ENCODE results near the gene SEPTIN1.
"Not testable (repeated sequence)": the region's sequence is repeated elsewhere in the genome, so short reads cannot be mapped to it uniquely, and the experiment has no call there.

SEPTIN1 gene

DNA sequence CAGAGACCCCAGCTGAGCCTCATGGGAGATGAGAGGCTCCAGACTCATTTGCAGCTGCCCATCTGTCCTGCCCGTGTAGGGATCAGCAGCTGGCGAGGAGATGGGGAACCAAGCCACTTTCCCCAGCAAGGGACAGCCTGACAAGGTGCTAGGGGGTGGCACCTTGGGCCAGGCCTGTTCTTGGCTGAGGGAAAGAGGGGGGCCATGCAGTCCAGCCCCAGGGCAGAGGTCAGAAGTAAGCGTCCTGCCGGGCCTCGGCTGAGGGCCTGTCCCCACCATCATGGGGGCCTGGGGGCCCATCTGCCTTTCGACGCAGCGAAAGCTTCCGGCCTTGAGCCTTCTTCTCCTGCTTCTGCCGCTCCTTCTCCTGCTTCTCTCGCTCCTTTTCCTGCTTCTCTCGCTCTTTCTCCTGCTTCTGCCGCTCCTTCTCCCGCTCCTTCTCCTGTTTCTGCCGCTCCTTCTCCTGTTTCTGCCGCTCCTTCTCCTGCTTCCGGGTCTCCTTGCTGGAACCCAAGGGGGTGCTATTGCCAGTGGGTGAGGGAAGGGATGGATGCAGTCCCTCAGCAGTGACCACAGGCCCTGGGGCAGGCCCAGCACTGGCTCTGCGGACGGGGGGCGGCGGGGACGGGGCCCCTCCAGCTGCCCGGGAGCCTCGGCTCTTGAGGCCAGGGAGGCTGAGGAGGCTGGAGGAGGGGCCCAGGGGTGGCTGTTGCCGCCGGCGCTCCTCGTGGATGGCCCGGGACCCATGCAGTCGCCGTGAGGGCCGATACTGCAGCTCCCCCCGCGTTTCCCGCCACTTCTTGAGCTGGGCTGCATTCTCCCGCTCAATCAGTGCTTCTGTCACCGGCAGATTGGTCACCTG is 24.4 kb downstream of the SEPTIN1 start:
- no peak for DNase-seq (ENCODE audit: low spot score)

- DNase-seq (ENCODE audit: low spot score), result no peak
These were observed 25.2 kb downstream of the SEPTIN1 start for GRCh38 chr16:30357085-30357714.

- DNase-seq (ENCODE audit: low spot score), result no peak
These were observed 25.8 kb downstream of the SEPTIN1 start for GRCh38 chr16:30356401-30357084.

- no peak for DNase-seq (ENCODE audit: low spot score)
These were observed 26.4 kb downstream of the SEPTIN1 start for GRCh38 chr16:30355954-30356308.

DNA sequence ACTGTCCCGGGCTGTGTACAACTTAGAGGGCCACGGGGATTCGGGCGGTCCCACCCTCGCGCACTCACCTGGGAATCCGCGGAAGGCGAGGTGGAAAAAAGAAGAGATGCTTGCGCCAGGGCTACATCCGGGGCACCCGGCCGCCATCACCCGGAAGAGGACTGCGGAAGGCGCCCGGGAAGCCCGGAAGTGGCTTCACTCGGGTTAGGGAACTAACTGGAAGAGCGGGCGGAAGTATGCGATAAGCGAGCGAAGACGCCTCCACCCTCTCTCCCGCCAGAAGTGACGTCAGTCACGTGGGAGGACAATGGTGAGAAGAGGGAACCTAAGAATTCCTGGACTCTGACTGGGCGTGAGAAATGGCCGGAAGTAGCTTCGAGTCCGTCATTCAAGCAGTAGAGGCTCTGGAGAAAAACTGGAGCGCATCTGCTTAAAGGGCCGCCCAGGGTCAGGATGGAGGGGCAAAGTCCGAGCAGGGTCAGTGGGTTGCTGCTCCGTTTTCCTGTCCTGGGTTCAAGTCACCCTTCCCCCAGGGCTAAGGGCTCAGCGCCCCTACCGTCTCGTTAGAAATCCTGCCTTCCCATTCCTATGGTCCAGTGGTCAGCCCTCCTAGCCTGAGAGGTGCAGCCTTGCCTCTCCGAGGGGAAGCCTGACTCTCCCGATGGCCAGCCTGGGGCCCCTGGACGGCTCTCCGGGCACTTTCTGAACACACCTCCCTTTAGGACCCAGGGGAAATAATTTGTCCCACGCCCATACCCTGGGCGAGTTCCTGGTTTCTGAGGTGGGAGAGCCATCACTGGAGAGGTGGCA is 27.0 kb downstream of the SEPTIN1 start, which contains the start of gene CD2BP2:
Gene CD2BP2, minus strand, starts transcription at position 165 of the 810 bp plus-strand sequence. CDS start 627 bp downstream, outside the sequence.
- peak; percentile 93 for DNase-seq (ENCODE audit: low spot score)

DNA sequence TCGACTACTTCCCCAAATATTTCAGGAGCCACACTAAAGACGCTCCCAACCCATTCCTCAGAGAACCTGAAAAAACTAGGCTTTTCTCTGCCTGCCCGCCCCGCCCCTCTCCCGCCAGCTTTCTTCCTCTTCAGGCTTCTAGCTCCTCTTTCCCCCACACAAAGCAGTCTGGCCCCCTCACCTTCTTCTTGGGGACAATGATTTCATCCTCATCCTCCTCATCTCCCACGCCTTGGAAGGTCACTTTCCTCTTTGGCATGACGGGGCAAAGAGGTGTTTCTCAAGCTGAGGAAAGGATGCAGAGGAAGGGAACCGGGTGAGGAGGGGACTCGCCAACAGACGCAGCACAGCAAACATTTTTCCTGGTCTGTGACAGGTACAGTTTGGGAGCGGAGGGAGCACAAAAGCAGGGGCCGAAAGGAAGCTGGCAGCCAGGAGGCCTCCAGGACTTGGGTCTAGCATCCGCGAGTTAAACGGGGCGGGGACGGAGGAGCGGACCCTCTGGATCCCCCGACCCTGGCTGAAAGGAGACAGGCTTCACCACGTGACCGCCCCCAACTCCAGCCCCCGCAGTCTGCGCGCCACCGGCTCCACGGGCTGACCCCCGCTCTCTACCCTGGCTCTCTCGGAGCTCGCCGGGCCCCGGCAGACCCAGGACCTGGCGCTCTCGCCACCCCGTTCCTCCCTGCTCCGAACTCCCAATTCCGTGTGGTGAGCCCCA is 27.8 kb downstream of the SEPTIN1 start:
- DNase-seq (ENCODE audit: low spot score), result peak; percentile 62

- DNase-seq (ENCODE audit: low spot score), result no peak
These were observed 28.8 kb downstream of the SEPTIN1 start for GRCh38 chr16:30353438-30354129.

GRCh38 chr16:30352488-30353401 is 29.6 kb downstream of the SEPTIN1 start:
- no peak for DNase-seq (ENCODE audit: low spot score)

DNA sequence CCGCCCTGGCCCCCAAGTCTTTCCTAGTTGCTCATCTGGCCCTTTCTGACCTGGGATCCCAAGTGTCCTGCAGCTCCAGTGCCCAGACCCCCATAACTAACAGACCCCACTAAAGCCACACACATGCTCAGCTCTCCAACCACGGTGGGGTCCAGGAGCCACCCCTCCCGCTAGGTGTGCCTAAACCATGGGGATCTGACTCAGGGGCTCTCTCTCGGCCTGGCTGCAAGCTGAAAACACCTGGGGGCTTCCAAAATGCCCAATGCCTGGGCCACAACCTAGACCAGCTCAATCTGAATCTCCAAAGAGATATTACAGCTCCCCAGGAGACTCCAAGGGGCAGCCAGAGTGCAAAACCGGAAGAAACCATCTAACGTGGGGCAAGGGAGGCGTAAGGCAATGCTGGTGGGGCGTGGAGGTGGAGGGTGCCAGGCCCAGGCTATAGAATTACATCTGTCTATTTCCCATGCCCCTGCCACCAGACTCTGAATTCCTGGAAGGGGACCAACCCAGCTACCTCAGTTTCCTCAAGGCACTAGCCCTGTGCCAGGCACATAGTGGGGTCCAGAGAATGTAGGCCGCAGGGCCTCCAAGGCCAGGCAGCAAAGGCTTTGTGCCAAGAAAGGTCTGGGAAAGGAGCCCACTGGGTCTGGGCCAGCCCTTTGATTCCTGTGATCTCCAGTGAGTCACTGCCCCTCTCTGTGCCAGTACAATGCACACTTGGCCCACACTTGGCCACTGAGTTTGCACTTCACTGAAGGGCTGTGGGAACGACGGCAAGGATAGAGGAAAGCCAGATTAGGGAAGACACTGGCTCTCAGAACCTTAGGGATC is 30.6 kb downstream of the SEPTIN1 start:
- DNase-seq (ENCODE audit: low spot score), result no peak

- no peak for DNase-seq (ENCODE audit: low spot score)
These were observed 31.3 kb downstream of the SEPTIN1 start for GRCh38 chr16:30351001-30351441.

- DNase-seq (ENCODE audit: low spot score), result no peak
These were observed 32.1 kb downstream of the SEPTIN1 start for GRCh38 chr16:30350134-30350871.

- no peak for DNase-seq (ENCODE audit: low spot score)
These were observed 32.7 kb downstream of the SEPTIN1 start for GRCh38 chr16:30349675-30350074.

GRCh38 chr16:30348929-30349328 is 33.4 kb downstream of the SEPTIN1 start:
- no peak for DNase-seq (ENCODE audit: low spot score)

DNA sequence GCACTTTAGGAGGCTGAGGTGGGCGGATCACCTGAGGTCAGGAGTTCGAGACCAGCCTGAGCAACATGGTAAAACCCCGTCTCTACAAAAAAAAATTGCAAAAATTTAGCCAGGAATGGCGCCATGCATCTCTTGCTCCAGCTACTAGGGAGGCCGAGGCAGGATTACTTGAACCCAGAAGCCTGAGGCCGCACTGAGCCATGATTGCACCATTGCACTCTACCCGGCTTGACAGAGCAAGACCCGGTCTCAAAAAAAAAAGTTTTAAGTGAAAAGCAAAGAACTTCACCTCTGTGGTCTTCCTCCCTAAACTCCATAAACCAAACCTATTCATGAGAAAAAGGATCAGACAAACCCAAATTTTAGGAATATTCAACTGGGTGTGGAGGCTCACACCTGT is 34.2 kb downstream of the SEPTIN1 start:
- DNase-seq (ENCODE audit: low spot score), result no peak

- DNase-seq (ENCODE audit: low spot score), result no peak
These were observed 36.1 kb downstream of the SEPTIN1 start for GRCh38 chr16:30346286-30346685.

DNA sequence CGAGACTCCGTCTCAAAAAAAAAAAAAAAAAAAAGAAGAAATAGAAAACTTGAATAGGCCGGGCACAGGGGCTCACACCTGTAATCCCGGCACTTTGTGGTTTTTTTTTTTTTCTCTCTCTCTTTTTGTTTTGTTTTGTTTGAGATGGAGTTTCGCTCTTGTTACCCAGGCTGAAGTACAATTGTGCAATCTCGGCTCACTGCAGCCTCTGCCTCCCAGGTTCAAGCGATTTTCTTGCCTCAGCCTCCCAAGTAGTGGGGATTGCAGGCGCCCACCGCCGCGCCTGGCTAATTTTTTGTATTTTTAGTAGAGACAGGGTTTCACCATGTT is 38.9 kb downstream of the SEPTIN1 start:
- DNase-seq (ENCODE audit: low spot score), result not testable (repeated sequence)

DNA sequence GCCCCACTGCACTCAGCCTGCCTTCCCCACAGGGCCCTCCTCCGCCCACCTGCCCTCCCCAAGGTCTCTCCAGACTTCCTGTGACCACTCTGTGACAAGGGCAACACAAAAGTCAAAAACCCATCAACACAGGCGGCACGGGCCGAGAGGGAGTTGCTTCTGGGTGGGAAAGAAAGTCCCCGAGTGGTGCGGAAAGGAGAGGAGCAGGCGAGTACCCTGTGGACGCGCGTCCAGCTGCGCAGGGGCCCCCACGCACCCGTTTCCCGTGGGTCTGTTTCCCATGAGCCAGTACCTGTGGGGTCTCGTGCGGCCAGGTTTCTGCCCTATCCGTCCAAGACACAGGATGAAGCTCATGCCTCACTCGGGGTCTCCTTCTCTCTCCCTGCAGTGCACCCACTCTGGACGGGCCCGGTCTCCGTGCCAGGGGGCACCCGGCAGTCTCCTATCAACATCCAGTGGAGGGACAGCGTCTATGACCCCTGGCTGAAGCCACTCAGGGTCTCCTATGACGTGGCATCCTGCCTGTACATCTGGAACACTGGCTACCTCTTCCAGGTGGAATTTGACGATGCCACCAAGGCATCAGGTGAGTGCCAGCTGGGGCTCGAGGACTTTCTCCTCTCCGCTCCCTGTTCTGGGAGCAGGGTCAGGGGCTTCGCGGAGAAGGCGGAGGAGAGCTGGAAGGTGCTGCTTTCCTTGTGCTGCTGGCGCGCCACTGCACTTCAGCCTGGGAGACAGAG is 39.4 kb downstream of the SEPTIN1 start:
- DNase-seq (ENCODE audit: low spot score), result no peak

Measured in iPS-NIHi11 (cell line).